Stimulated activated CD4-positive, alpha-beta T cell treated with anti-CD3 and anti-CD28 coated beads, Interleukin-2, amount 100 ng/mL, for 48 hours (primary cell): Measurements from ENCODE around the gene NR6A1.
"Not testable (repeated sequence)": the region's sequence is repeated elsewhere in the genome, so short reads cannot be mapped to it uniquely, and the experiment has no call there.

Experiments
- DNase-seq, 2 donors: peaks; one replicate each; pipeline ENCODE4 v3.0.0-alpha.2; 2020

The NR6A1 gene

DNA sequence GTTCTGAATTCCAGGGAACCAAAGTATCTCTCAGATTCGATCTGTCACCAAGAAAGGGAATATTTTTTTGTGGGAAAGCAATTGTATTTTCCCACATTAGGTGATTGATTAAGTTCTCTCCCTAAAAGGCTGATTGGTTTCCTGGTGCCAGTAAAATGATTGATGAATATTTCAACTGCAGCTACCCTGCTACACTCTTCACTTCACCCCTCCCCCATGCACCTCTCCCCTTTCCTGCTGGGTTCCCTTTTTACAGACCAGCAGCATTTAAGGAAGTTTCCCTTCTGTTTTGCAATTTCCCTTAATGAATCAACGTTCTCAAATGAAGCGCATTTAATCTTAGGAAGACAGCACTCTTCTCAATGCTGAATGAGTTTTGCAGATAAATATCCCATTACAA, 13.1 kb downstream of the NR6A1 start:
- no peak for DNase-seq

DNA sequence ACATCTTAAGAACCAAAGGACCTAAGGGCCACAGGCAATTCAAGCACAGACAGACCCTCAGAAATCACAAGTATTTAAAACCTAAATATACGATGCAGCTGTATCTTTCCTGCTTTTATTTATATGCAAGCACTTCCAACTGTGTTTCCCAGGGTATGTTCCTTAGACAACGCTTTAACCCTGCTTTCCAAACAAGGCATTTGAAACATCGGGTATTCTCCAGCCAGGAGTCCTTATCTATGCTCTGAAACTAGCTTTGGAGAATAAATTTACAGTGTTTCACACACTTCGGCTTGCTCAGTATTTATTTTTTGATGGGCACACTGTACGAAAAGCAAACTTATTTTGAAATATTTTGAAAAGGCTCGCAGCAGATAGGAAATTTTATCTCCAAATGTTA, 13.5 kb downstream of the NR6A1 start:
- no peak for DNase-seq

DNA sequence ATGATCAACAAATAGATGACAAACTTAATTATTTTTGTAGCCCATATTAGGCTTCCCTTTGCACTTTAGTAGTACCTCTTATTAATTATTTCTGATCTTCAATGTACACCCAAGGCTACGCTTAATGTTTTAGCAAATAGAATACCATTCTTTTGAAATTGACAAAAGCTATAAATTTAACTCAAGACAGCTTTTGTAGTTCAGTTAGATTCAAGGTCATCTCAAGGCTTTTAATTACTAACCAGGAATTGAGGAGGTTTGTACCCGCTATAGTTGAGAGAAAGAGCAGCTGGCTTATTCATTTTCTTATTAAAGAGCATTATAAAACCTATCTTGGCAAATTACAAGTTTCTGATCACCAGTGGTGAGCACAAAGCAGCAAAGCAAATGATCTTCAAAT, 15.1 kb downstream of the NR6A1 start:
- DNase-seq, result no peak

DNA sequence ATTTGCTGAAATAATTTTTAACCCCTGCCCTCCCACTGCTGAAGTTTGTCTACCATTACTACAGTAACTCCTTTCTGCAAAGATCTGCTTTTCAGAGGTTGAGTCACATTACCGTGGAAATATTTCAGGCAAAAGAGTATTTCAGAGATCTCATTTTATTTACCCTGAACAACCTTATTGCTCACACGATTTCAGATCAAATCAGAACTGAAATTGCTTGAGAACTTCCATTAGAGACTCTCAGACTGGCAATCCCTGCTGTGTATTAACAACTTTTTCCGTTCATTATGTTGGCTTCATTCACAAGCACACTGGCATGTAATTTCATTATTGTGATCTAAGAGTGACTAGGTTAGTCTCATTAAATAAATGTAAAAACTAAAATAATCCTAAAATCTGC, 16.1 kb downstream of the NR6A1 start:
- no peak for DNase-seq

DNA sequence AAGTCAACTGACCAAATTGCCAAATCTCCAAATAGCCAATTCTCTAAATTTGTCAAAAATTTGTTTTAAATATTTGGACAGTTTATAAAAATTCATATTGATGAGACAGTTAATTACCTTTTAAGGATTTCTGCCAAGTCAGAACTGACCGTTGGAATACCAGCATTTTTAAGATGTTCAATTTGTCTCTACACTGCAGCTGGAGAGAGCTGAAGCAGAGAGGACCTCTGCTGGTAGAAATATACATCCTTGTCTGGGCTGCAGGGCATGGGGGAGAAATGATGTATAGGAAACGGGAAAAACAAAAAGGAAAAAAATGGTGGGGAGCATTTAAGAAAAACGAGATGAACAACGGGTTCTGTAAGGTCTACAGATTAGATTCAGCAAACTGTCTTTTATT, 16.8 kb downstream of the NR6A1 start:
- no peak for DNase-seq

DNA sequence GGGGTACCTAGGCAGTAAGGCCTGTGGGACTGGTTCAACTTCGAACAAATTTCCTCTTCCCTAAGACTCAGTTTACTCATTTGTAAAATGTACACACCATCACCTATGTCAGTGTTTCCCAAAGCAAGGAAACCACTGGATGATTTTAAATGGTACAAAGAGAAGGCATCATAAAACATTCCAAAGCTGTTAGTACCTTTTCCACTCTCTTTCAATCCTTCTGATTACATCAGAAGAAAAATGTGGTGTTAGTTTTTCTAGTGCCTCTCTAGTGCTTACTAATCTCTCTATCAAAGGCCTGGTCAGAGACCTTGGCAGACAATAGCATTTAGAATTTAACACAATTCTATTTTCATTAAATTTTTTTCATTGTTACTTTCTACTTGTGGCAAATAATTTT, 18.1 kb downstream of the NR6A1 start:
- no peak for DNase-seq

DNA sequence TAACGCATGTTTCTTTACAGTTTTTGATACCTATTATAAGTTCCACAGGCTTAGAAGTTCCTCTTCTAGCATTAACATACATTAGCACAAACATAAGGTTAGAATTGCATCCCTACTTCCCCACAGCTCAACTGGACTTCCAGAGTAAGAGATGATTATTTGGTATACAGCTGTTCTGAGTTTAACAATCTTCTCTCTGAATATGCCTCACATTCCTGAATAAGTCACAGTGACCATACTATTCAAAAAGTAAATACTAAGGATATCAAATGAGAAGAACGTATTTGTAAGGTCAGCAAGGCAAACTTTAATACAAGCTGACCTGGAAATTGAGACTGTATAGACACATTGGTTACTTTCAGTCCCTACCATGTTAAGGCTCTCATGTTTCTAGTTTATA, 21.3 kb downstream of the NR6A1 start:
- no peak for DNase-seq

DNA sequence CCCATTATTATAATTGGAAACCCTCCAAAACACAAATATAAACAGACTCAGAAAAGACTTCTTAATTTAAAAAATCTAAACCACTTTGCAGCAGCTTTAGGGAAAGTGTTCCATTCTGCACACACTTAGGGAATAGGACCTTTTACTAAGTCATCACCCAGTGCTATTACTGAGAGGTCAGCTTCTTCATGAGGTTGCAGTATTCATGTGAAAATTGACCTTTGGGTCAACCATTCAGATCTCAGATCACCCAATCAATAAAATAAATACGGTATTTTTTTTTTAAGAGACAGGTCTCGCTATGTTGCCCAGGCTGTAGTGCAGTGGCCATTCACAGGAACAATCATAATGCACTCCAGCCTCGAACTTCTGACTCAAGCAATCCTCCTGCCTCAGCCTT, 21.8 kb downstream of the NR6A1 start:
- DNase-seq, result no peak

DNA sequence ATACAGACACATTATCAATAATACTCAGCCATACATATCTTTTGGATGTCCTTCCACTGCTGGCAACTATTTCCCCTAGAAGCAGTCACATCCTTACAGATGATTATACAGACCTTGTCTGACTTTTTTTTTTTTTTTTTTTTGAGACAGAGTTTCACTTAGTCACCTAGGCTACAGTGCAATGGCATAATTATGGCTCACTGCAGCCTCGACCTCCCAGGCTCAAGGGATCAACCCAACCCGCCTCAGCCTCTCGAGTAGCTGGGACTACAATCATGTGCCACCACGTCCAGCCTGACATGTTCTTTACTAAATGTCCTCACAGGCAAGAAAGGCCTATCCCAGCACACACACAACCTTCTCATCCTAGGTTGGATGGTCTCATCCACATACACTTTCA, 24.0 kb downstream of the NR6A1 start:
- no peak for DNase-seq

DNA sequence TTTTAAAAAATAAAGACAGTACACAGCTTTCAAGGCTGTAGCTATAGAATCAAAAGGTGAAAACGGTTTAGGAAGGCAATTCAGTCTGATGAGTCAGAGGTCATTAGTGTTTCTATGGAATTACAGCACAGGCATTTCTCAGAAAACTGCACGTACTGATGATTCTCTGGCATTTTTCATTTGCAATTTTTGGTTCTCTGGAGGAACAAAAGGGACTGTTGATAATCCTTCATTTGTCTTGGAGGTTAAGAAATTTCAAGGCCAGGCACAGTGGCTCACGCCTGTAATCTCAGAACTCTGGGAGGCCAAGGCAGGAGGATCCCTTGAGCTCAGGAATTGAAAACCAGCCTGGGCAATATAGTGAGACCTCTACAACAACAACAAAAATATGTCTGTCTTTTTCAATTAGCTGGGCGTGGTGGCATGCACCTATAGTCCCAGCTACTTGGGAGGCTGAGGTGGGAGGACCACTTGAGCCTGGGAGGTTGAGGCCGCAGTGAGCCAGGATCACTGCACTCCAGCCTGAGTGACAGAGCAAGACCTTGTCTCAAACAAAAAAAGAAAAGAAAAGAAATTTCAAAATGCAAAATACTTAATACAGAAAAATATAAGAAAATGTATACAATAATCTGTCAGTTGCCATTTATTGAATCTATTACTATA, 27.3 kb downstream of the NR6A1 start:
- no peak for DNase-seq

DNA sequence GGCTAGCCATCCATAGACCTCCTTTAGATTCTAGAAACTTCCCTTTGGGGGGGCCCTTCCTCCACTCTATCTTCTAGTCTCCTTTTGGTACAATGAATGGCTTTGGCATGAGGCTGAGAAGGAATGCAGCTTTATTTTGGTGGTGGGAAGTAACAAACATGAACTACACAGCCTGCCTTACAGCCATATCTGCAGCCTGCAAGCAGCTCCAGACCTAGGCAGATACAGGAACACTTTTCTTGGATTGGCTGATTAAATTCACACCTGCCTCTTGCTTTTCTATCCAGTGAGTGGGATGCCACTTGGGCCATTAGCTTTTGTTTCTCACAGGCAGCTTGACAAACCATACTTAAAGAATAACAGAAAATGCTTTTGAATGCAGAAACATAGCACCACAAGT, 28.2 kb downstream of the NR6A1 start:
- no peak for DNase-seq

DNA sequence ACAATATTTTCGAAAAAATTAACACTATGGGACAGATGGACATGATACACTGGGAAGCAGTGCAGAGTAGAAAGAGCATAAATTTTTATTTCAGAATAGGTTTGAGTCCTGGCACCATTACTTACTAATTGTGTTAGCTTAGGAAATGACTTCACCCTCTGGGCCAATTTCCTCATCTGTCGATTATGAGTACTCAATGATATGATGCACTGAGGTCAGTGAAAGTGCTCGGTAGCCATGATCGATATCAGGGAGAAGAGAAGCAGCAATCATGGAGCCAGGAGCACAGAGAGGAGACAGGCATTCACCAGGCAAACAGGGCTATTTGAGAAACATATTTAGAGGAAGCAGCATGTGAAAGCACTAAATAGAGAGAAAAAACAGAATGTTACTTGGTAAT, 29.4 kb downstream of the NR6A1 start:
- no peak for DNase-seq

DNA sequence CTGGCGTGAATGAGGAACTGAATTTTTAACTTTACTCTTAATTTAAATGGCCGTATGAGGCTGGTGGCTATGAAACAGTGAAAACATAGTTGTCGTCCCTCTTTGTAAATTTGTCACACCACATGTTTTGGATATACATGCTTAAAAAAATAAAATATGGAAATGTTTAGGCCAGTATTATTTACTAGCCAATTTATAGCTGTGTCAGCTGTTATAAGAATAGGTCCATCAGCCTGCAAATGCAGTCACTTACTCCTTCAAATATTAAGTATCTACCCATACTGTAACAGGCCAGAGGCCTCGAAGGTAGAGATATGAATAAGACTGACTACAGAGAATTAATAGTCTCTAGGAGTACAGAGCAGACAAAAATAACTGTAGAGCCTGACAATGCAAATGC, 30.0 kb downstream of the NR6A1 start:
- DNase-seq, result no peak

DNA sequence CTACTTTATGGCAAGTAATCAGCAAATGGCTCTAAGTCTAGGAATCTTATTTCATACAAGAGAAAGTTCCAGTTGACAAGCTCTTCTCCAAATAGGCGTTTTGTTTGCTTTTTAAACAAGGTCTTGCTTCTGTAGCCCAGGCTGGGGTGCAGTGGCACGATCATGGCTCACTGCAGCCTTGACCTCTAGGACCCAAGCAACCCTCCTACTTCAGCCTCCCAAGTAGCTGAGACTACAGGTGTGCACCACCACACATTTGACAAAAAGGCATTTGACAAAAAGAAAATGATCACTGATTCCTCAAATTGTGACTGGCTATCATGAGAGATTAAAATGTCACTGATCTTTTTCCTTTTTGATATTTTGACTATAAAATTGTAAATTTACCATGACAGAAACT, 31.8 kb downstream of the NR6A1 start:
- no peak for DNase-seq

DNA sequence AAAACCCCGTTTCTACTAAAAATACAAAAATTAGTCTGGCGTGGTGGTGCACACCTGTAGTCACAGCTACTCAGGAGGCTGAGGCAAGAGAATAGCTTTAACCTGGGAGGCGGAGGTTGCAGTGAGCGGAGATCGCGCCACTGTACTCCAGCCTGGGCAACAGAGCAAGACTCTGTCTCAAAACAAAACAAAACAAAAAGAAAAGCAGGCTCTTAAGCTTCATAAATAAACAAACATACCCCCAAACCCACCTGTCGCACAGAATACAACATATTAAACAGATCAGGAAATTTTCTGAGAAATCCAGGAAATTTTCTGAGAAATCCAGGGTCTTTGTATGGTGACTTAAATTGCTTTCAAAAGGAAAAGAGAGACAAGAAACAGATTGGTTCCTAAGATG, 33.0 kb downstream of the NR6A1 start:
- DNase-seq, result not testable (repeated sequence)

DNA sequence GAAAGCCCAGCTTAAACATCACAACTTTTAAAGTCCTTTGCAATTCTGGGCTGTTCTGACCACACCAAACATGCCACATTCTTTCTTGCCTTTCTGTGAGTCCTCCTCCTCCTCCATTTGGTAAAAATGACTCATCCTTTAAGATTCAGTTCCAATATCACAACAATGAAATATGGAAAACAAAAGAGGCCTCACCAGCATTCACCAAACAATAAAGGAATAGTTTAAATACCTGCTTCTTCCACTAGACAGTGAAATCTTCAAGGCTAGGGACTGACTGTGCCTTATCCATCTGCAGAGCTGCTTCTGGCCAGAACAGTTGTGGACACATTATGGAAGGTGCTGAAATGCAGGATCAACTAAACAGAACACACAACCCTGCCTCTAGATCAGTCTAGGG, 36.0 kb downstream of the NR6A1 start:
- DNase-seq, result no peak

DNA sequence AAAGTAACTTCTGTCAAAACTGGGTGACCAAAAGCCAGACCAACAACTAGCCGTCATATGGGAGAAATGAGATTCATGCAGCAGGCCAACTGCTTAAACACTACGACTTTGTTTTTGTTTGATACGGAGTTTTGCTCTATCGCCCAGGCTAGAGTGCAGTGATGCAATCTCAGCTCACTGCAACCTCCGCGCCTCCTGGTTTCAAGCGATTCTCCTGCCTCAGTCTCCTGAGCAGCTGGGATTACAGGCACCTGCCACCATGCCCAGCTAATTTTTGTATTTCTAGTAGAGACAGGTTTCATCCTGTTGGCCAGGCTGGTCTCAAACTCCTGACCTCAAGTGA, 36.4 kb downstream of the NR6A1 start:
- not testable (repeated sequence) for DNase-seq

DNA sequence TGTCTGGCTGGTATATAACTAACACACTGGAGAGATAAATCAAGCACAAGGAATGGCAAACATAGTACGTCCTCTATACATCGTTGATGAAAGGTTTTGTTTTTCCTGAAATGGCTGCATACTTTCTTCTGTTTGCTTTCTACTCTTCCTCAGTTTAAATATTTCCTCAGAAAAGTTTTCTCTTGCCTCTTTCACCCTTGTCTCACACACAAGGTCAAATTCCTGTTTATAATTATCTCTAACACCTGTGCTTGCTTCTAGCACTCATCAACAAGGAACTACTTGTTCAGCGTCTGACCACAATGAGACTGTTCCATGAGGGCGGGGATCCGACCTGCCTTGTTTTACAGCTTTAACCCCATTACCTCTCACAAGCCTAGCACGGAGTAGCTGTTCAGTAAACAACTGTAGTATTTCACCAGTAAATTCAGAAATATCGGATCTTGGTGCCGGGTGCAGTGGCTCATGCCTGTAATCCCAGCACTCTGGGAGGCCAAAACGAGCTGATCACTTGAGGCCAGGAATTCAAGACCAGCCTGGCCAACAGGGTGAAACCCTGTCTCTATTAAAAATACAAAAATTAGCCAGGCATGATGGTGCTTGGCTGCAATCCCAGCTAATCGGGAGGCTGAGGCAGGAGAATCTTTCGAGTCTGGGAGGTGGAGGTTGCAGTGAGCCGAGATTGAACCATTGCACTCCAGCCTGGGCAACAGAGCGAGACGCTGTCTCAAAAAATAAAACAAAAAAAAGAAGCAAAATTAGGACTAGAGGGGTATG, 37.0 kb downstream of the NR6A1 start:
- DNase-seq, result no peak

DNA sequence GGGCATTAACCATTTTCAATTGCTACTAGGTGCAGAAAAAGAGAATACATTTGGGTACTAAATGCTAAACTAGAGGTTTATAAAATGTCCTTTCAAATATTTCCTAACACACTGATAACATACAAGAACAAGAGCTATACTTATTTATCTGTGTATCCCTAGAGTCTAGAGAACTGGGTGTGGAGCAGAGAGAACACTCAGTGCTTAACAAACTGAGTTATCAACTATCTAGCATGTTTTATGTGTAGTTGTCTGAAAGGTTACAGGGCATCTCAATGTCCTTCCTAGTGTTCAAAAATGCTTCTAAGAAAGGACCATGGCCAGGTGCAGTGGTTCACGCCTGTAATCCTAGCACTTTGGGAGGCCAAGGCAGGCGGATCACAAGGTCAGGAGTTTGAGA, 40.3 kb downstream of the NR6A1 start:
- DNase-seq, result no peak

DNA sequence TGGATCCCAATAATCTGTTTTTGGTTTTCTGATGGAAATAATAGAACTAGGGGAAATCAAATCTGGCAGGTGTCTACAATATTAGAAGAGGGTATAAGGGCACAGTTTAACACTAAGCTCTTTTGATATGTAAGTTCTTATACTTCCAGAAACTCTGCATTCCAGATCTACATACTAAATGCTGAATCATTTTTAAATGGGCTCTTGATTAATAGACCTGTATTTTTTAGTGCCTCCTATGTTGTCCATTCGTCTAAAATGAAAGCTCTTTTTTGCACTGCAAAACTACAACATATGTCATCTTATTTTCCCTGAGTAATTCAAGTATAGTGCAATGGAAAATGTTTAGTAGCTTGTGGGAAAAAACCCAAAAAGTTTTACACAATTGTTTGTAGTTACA, 44.2 kb downstream of the NR6A1 start:
- no peak for DNase-seq

DNA sequence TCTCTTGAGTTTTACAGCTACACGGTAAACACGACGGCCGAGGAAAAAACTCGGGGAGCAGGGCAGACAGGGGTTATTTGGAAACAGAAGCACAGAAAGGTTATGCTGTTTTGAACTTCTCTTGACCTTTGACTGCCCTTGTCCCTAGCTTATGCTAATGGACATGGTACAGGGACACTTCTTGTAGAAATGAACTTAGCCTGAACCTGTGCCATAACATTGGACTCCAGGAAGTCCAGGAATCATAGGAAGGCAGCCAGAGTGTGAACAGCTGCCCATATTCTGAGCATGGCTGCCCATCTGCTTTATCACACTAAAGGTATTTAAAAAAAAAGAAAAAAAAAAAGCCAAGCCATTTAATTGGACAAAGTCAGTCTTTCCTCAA, 46.1 kb downstream of the NR6A1 start:
- no peak for DNase-seq

DNA sequence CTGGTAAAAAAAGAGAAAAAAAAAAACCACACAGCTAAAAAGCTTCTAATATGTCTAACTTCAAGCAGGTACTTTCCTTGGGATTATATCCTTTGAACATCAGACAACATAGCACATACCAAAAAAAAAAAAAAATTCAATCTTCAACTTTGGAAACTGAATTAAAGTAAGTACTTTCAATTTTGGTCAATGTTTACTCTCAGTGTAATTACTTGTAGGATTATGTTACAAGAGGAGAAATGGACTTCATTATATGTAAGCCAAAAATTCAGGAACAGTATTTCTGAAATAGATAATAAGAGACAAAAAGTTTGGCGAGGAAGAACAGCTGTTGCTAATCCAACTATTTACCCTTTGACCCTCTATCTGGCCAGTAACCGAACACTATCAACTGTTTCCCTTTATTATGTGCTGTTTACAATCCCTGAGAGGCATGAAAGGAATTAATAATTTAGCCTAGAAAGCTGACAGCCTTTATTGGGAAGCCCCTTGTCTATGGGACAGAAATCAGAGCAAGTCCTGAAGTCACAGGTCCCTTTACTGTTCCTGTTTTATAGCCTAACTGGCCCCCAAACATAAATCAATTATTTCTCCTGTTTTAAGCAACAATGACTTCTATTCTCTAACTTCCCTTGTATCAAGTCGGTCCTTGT, 46.6 kb downstream of the NR6A1 start:
- no peak for DNase-seq

DNA sequence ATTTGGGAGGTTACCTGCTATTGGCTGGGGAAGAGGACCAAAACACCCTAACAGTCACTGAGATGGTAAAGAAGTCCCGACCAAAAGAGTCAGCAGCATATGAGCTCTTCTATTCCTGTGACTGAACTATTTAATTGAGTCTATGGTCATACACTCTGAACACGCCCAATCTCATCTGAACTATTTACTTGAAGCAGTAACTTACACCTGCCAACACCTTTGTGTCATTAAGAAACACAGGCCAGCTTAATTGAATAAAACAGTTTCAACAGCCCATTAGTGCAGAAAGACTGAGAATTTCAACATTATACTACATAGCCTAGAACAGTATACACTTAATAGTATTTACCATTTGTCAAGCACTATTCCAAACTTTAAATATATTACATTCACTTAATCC, 47.8 kb downstream of the NR6A1 start:
- no peak for DNase-seq

DNA sequence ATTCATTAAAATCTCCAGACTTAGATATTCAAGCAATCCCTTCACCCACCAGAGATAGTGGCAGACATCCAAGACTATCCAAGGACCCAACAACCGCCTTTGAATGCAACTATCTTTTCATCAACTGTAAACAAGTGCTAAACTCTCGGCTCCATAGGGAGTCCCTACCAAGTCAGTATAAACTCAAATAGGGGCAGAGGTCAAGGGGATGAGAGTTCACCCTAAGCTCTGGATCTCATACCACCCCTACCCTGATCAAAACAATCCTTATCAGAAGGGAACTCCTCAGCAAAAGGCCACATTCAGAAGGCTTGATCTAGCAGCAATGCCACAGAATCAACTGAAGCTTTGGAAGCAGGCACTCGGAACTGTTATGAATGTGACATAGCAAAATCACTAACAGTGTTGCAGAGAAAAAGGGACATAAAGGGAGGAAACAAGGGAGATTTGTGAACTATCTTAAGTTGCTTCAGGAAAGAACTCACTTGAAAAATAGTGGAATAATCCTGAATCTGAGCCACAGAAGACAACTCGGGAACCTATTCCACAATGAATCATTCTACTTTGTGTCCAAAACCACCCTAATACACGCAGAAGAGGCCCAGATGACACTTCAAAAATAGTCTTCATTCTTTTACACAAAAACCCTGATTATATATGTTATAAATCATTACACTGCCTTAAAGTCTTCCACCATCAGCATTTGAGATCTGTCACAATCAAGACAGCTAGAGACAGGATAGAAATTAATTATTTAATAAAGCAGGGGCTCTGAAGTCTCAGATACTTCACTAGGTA, 49.8 kb downstream of the NR6A1 start:
- DNase-seq, result no peak
